ENCODE measurements around the gene CHTOP.
"Not testable (repeated sequence)": the region's sequence is repeated elsewhere in the genome, so short reads cannot be mapped to it uniquely, and the experiment has no call there.

The CHTOP gene

DNA sequence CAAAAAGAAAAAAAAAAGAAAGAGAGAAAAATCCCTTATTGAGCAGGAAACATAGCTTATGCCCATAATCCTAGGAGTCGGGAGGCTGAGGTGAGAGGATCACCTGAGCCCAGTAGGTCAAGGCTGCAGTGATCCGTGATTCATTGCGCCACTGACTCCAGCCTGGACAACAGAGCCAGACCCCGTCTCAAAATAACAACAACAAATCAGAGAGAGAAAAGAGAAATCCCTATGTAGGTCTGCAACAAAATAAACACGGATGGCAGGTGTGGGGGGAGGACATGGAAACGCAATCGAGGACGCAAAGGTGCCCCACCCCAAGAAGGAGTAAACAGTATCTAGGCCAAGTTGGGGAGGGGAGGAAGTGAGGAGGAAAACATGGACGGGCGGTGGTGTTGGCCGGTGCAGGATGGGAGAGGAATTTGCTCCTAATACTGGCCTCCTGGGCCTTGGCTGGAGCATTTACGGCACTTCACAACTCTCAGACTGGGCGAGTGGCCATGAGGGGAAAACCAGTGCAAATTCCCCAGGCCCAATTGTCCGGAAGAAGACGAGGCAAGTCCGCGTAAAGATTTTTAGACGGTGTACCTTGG is 609 bp upstream of the CHTOP start:
- ATAC-seq (replicated peaks) (peak in 1 of 2 donors; percentile 0), DNase-seq (no peak)
- H3K4me3 Mint-ChIP-seq: peak overlapping the region; percentile 93 to 97
- H3K27me3 Mint-ChIP-seq: no peaks in the 10 kb centered on the region
- H3K4me1 Mint-ChIP-seq: peaks cover 21 to 52% of the 10 kb centered on the region in 2 donors
- peaks cover 3% of the 10 kb centered on the region in 2 donors for H3K9me3 Mint-ChIP-seq
- H3K27ac Mint-ChIP-seq: peak overlapping the region; percentile 99
- H3K36me3 Mint-ChIP-seq: peaks cover 25 to 36% of the 10 kb centered on the region in 2 donors

DNA sequence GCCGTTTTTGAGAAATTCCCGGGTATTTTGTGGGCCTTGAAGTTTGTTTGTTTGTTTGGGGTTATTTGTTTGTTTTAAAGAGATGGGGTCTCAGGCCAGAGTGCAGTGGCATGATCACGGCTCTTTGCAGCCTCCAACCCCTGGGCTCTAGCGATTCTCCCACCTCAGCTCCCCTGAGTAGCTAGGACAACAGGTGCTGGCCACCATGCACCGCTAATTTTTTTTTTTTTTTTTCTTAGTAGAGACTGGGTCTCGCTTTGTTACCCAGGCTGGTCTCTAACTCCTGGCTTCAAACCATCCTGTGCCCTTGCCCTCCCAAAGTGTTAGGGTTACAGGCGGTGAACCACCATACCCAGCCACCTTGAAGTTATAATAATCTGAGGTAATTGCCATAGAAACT is 2.0 kb downstream of the CHTOP start:
- ATAC-seq (replicated peaks) (no peak), DNase-seq (no peak)
- H3K36me3 Mint-ChIP-seq: peaks cover 25 to 36% of the 10 kb centered on the region in 2 donors
- peaks cover 16 to 36% of the 10 kb centered on the region in 2 donors for H3K4me1 Mint-ChIP-seq
- no peaks in the 10 kb centered on the region for H3K27me3 Mint-ChIP-seq
- H3K27ac Mint-ChIP-seq: peak overlapping the region; percentile 14
- peak overlapping the region; percentile 71 to 97 for H3K4me3 Mint-ChIP-seq
- H3K9me3 Mint-ChIP-seq: peaks cover 3% of the 10 kb centered on the region in 2 donors

DNA sequence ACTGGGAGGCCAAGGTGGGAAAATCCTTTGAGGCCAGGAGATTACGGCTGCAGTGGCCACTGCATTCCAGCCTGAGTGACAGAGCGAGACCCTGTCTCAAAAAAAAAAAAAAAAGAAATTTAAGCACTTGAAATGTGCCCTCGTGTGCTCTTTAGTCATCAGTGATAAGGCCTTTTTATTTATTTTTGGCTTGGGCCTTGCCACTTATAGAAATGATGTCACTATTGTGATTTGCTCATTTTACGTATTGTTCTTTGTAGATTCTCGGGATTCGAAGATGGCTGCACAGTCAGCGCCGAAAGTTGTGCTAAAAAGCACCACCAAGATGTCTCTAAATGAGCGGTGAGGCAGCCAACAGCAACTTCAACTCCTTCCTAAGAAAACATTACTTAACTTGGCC is 2.4 kb downstream of the CHTOP start:
- Mint-ChIP-seq H3K4me1 (peaks cover 17 to 40% of the 10 kb centered on the region in 2 donors), H3K4me3 (peak overlapping the region; percentile 71 to 97), H3K9me3 (peaks cover 3% of the 10 kb centered on the region in 2 donors), H3K27ac (peak overlapping the region; percentile 14), H3K36me3 (peaks cover 27 to 39% of the 10 kb centered on the region in 2 donors), H3K27me3 (no peaks in the 10 kb centered on the region)
- no peak for DNase-seq
- ATAC-seq (replicated peaks): no peak

DNA sequence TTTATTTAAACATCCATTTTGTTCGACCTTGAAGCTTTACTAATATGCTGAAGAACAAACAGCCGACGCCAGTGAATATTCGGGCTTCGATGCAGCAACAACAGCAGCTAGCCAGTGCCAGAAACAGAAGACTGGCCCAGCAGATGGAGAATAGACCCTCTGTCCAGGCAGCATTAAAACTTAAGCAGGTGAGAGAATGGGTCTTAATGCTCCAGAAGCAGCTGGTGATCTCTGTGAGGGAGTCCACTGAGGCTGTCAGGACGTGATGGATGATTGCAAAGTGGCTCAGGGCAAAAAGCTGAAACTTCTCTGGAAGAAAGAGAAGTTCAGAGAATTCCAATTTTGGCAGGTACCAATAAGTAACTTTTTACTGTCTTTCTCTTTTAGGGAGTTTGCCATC is 4.4 kb downstream of the CHTOP start:
- DNase-seq (no peak), ATAC-seq (replicated peaks) (no peak)
- H3K36me3 Mint-ChIP-seq: peaks cover 32 to 44% of the 10 kb centered on the region in 2 donors
- no peak overlapping the region for H3K4me3 Mint-ChIP-seq
- H3K27me3 Mint-ChIP-seq: no peaks in the 10 kb centered on the region
- H3K4me1 Mint-ChIP-seq: peaks cover 14 to 30% of the 10 kb centered on the region in 2 donors
- H3K9me3 Mint-ChIP-seq: peaks cover 0 to 1% of the 10 kb centered on the region in 2 donors
- H3K27ac Mint-ChIP-seq: peak overlapping the region; percentile 37

DNA sequence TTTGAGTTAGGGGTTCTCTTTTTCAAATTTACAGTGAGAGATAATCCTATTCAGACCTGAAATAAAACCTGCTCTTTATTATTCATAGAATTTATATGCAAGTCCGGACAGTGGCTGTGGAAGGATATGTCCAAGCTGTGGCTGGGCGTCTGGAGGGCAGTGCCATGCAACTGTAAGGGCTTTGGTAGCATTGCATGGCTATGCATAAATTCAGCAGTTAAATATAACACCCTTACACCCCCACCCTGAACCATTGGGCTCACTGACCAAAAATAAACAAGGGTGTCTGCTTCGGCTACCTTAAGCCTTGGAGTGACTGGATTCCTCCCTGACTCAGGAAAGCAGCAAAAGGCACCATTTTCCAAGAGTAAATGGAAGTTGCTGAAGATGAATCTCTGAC is 5.4 kb downstream of the CHTOP start:
- Mint-ChIP-seq H3K4me3 (no peak overlapping the region), H3K27me3 (no peaks in the 10 kb centered on the region), H3K27ac (no peak overlapping the region), H3K36me3 (peaks cover 33 to 46% of the 10 kb centered on the region in 2 donors), H3K4me1 (peaks cover 15 to 33% of the 10 kb centered on the region in 2 donors), H3K9me3 (no peaks in the 10 kb centered on the region)
- DNase-seq (no peak), ATAC-seq (replicated peaks) (no peak)

DNA sequence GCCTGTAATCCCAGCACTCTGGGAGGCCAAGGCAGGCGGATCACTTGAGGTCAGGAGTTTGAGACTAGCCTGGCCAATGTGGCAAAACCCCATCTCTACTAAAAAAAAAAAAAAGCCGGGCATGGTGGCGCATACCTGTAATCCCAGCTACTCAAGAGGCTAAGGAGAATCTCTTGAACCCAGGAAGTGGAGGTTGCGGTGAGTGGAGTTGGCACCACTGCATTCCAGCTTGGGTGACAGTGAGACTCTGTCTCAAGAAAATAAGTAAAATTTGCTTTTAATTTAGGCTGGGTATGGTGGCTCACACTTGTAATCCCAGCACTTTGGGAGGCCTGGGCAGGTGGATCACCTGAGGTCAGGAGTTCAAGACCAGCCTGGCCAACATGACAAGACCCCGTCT is 6.3 kb downstream of the CHTOP start:
- Mint-ChIP-seq H3K36me3 (peaks cover 35 to 52% of the 10 kb centered on the region in 2 donors), H3K4me1 (peaks cover 17 to 34% of the 10 kb centered on the region in 2 donors)
- not testable (repeated sequence) for DNase-seq; H3K27ac Mint-ChIP-seq; H3K9me3 Mint-ChIP-seq; H3K27me3 Mint-ChIP-seq; H3K4me3 Mint-ChIP-seq; ATAC-seq (replicated peaks)

DNA sequence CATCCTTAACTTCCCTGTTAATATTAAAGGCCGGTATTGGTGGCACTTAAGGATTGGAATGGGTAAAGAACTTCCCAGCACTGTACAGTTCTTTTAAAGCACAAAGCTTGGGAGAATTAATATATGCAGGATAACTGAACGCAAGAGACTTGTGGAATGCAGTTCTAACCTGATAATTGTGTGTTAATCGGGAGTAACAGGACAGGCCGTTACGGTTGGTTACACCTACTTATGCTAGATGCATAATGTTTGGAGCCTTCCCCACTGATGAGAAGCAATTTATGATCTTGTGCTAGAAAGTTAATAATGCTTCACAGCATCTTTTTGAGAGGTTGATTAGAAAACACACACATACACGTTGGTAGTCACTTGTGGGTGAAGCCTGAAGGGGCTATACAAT is 7.0 kb downstream of the CHTOP start:
- DNase-seq (no peak), ATAC-seq (replicated peaks) (no peak)
- Mint-ChIP-seq H3K27me3 (no peaks in the 10 kb centered on the region), H3K4me3 (no peak overlapping the region), H3K4me1 (peaks cover 20 to 35% of the 10 kb centered on the region in 2 donors), H3K27ac (no peak overlapping the region), H3K36me3 (peaks cover 41 to 56% of the 10 kb centered on the region in 2 donors), H3K9me3 (no peaks in the 10 kb centered on the region)

DNA sequence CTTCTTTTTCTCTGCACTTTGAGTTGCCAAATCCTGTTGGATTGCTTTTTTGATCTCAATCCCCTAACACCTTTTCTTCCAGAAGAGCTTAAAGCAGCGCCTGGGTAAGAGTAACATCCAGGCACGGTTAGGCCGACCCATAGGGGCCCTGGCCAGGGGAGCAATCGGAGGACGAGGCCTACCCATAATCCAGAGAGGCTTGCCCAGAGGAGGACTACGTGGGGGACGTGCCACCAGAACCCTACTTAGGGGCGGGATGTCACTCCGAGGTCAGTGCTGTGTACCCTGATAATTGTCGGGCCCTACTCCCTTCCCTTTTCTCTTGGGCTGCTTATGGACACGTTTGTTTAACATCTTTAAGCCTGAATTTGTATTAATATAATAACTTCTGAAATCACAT is 8.3 kb downstream of the CHTOP start:
- H3K36me3 Mint-ChIP-seq: peaks cover 42 to 60% of the 10 kb centered on the region in 2 donors
- no peak overlapping the region for H3K4me3 Mint-ChIP-seq
- H3K9me3 Mint-ChIP-seq: no peaks in the 10 kb centered on the region
- H3K27ac Mint-ChIP-seq: no peak overlapping the region
- ATAC-seq (replicated peaks) (no peak), DNase-seq (no peak)
- H3K4me1 Mint-ChIP-seq: peaks cover 16 to 34% of the 10 kb centered on the region in 2 donors
- no peaks in the 10 kb centered on the region for H3K27me3 Mint-ChIP-seq

DNA sequence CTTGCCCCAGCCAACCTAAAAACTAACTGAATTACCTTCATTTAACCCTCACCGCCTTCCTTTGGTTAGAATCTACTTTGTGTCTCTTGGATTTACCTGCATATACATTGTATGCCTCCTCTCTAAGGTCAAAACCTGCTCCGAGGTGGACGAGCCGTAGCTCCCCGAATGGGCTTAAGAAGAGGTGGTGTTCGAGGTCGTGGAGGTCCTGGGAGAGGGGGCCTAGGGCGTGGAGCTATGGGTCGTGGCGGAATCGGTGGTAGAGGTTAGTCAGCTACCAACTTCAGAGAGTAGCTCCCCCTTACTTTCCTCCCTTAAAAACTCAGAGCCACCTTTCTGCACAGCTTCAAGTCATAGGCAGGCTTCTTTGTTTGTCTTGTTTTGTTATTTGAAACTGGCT is 9.2 kb downstream of the CHTOP start:
- peak overlapping the region; percentile 6 for H3K27ac Mint-ChIP-seq
- H3K4me3 Mint-ChIP-seq: no peak overlapping the region
- H3K27me3 Mint-ChIP-seq: no peaks in the 10 kb centered on the region
- ATAC-seq (replicated peaks) (no peak), DNase-seq (no peak)
- H3K9me3 Mint-ChIP-seq: no peaks in the 10 kb centered on the region
- H3K36me3 Mint-ChIP-seq: peaks cover 41 to 62% of the 10 kb centered on the region in 2 donors
- peaks cover 20 to 33% of the 10 kb centered on the region in 2 donors for H3K4me1 Mint-ChIP-seq

DNA sequence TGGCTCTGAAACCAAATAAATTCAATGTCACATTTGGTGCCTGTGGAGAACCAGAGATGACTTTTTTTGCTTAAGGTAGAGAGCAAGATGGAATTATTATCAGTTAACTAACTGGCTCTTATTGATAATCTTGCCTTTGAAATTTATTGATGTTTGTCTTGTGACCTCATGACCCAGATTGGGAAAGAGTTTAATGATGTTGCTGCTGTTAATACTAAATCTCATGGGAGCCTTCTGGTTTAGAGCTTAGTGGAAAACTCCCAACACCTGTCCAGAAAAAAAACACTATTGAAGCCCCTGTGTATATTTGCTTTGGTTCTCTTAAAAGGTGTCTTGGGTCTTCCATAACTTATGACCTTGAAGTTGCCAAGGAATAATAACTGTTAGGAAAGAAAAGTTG is 9.9 kb downstream of the CHTOP start:
- Mint-ChIP-seq H3K4me3 (no peak overlapping the region), H3K4me1 (peaks cover 20 to 33% of the 10 kb centered on the region in 2 donors), H3K27me3 (no peaks in the 10 kb centered on the region), H3K36me3 (peaks cover 41 to 63% of the 10 kb centered on the region in 2 donors), H3K9me3 (no peaks in the 10 kb centered on the region), H3K27ac (peak overlapping the region; percentile 88)
- no peak for DNase-seq
- no peak for ATAC-seq (replicated peaks)

DNA sequence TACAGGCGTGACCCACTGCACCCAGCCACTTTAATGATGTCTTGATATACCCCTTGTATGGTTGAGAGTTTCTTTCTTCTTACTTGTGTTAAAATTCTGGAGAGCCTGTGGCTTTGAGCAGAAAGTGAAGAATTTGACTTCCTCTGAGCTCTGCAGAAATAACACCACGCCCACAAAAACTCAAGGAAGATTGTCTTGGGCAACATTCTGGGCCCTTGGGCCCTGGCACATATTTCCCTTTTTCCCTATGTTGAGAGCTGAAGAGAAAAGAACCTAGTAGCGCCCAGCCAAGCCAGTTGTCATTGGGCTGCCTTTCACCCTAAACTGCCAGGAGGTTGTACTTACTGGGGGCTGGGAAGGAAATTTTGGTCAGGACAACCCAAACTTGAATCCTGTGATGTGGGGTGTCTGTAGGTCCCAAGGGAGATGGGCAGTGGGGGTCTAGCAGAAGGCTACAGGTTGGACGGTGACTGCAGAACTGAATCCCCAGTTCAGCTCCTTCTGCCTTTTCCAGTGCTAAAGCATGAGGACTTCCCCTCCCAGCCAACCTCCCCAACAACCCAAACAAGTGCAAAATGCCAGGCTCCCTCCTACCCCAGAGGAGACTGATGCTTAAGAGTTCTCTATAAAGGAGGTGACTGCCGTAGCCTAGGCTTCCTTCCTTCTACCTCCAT is 12.9 kb downstream of the CHTOP start:
- peaks cover 37 to 56% of the 10 kb centered on the region in 2 donors for H3K36me3 Mint-ChIP-seq
- DNase-seq (no peak), ATAC-seq (replicated peaks) (no peak)
- H3K4me3 Mint-ChIP-seq: no peak overlapping the region
- no peaks in the 10 kb centered on the region for H3K27me3 Mint-ChIP-seq
- H3K4me1 Mint-ChIP-seq: peaks cover 19 to 27% of the 10 kb centered on the region in 2 donors
- peak overlapping the region; percentile 71 for H3K27ac Mint-ChIP-seq
- no peaks in the 10 kb centered on the region for H3K9me3 Mint-ChIP-seq

DNA sequence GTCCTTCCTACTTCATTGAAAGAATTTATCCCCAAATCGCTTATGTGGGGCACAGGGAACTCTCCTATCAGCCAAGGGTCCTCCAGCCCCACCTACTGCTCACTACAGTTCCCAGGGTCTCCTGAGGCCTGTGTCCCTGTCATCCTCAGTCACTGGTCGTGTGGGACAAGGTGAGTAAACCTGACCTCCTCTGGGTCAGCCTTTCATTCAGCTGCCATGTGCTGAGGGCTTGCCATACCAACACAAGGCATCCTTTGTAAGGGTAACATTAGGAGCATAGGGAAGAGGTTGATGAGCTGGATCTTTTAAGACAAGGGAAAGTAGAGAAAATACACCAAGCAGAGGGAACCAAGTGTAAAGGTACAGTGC is 13.5 kb downstream of the CHTOP start:
- Mint-ChIP-seq H3K27ac (peak overlapping the region; percentile 89), H3K4me3 (no peak overlapping the region)

DNA sequence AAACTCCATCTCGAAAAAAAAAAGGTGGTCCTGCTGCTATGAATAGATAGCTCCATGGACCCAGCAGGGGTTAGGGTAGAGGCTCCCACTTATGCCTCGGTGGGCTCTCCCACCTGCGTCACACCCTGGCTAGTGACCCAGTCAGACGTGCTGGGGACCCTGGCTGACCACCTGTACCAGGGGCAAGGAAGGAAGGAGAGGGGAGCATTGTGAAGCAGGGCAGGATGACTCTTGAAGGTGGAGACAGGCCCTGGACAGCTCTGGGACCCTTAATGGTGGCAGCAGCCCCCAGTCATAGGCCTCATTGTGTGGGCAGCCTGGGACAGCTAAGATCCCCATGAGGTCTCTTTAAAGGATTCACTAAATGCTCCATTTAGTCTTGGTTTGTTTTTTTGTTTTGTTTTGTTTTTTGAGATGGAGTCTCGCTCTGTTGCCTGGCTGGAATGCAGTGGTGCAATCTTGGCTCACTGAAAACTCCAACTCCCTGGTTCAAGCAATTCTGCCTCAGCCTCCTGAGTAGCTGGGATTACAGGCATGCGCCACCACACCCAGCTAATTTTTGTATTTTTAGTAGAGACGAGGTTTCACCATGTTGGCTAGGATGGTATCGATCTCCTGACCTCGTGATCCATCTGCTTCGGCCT is 14.3 kb downstream of the CHTOP start:
- no peaks in the 10 kb centered on the region for H3K27me3 Mint-ChIP-seq
- H3K9me3 Mint-ChIP-seq: no peaks in the 10 kb centered on the region
- ATAC-seq (replicated peaks) (peak; percentile 22 to 23), DNase-seq (no peak)
- H3K4me3 Mint-ChIP-seq: peak overlapping the region in 1 of 2 donors; percentile 29
- H3K27ac Mint-ChIP-seq: peak overlapping the region; percentile 37
- H3K36me3 Mint-ChIP-seq: peaks cover 30 to 48% of the 10 kb centered on the region in 2 donors
- H3K4me1 Mint-ChIP-seq: peaks cover 14 to 24% of the 10 kb centered on the region in 2 donors

More for the DNA sequence above, 13.5 kb downstream of the CHTOP start:
- DNase-seq (no peak), ATAC-seq (replicated peaks) (no peak)
- H3K36me3 Mint-ChIP-seq: peaks cover 33 to 51% of the 10 kb centered on the region in 2 donors
- no peaks in the 10 kb centered on the region for H3K9me3 Mint-ChIP-seq
- no peaks in the 10 kb centered on the region for H3K27me3 Mint-ChIP-seq
- H3K4me1 Mint-ChIP-seq: peaks cover 17 to 27% of the 10 kb centered on the region in 2 donors

DNA sequence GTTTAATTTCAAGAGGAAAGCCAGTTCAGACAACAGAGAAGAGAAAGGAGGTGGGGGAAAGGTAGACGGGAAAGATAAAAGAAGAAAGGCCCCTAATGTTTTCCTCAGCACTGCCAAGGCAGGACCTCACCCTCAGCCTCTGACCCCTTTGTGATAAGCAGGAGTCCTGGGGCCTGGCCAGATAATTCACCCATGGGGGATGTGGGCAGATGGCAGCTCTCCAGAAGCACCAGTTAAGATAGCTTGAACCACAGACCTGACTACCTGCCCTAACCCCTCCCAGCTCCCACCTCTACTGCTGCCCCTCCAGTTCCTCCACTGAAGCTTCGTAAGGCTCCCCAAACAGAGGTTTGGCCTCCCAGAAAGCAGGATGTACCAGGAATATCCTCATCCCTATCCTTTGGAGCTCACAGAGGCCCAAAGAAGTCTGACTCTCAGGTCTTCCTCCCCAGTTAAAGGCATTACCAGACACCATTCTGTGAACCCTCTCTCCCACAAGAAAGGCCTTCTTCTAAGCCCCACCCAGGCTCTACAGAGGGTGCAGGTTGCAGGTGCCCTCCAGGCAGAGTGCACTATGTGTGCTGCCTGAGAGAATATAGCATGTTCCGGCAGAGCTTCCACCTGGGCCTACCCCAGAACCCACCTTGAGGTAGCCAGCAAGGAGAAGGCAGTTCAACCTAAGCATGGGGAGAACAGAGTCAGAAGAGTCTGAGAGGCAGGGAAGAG is 15.4 kb downstream of the CHTOP start:
- DNase-seq (no peak), ATAC-seq (replicated peaks) (peak in 1 of 2 donors; percentile 43)
- H3K9me3 Mint-ChIP-seq: no peaks in the 10 kb centered on the region
- no peaks in the 10 kb centered on the region for H3K27me3 Mint-ChIP-seq
- H3K36me3 Mint-ChIP-seq: peaks cover 20 to 36% of the 10 kb centered on the region in 2 donors
- peaks cover 10 to 13% of the 10 kb centered on the region in 2 donors for H3K4me1 Mint-ChIP-seq
- peak overlapping the region in 1 of 2 donors; percentile 30 for H3K4me3 Mint-ChIP-seq
- peak overlapping the region; percentile 79 for H3K27ac Mint-ChIP-seq

All from stimulated activated naive B cell treated with anti-CD40 and anti-IgM and Interleukin-4, amounts not matched to agents 10 μg/mL and 1 μg/mL and 100 μg/mL, for 72 hours (primary cell).